PC-3 (cell line): ENCODE results near the gene C16orf95. TPM values are rescaled to one million over a fixed set of nuclear protein-coding genes. Genes with fewer than 3 reads are reported as not detected.

Experiments
- ATAC-seq: fragments of 200-7000 bp; cut with Tn5 transposase; 2 replicates; pipeline ENCODE4 v1.9.1; 2020; ENCODE audit warnings: mild to moderate bottlenecking, moderate library complexity
- BruUV-seq: library from RNA; stranded (reverse); fragments of 400-500 nt; replicated peaks from 2 replicates; lab custom pipeline; 2021; lab: Mats Ljungman, UMichigan
- CTCF ChIA-PET: fragments of 300-600 bp; sonication (Branson Sonifier 250); formaldehyde crosslinking; loops from one replicate; lab custom pipeline; 2022; ENCODE audit warnings: antibody characterized with exemption; lab: Charles Lee
- POLR2A ChIA-PET: fragments of 300-600 bp; sonication (Branson Sonifier 250); formaldehyde crosslinking; loops from one replicate; lab custom pipeline; 2022; ENCODE audit warnings: antibody characterized with exemption; ENCODE audit not compliant: unreplicated experiment; lab: Charles Lee
- DNase-seq: peaks from one replicate; pipeline ENCODE4 v3.0.0-alpha.2; 2015
- H2AFZ ChIP-seq: fragments of 300-600 bp; sonication (generic); 2 replicates; pipeline ENCODE4 v1.6.0; 2016; ENCODE audit warnings: antibody characterized with exemption, low read length
- H3F3A ChIP-seq: fragments of 300-600 bp; sonication (generic); one replicate; pipeline ENCODE4 v1.6.0; 2017; ENCODE audit warnings: antibody characterized with exemption, low read length, control low read depth, mild to moderate bottlenecking; ENCODE audit not compliant: unreplicated experiment
- H3K27ac ChIP-seq: fragments of 300-600 bp; sonication (generic); 2 replicates; pipeline ENCODE4 v1.5.1; 2016; ENCODE audit warnings: mild to moderate bottlenecking, low read length
- H3K27me3 ChIP-seq: fragments of 300-600 bp; sonication (generic); 2 replicates; pipeline ENCODE4 v1.6.1; 2016; ENCODE audit warnings: low read length, mixed read lengths
- H3K36me3 ChIP-seq: fragments of 300-600 bp; sonication (generic); 2 replicates; pipeline ENCODE4 v1.6.1; 2016; ENCODE audit warnings: low read depth, mixed run types, low read length, mixed read lengths
- H3K4me1 ChIP-seq: fragments of 300-600 bp; sonication (generic); 2 replicates; pipeline ENCODE4 v1.5.1; 2016; ENCODE audit warnings: low read length; ENCODE audit not compliant: insufficient read depth
- H3K4me2 ChIP-seq: fragments of 300-600 bp; sonication (generic); 2 replicates; pipeline ENCODE4 v1.6.0; 2016; ENCODE audit warnings: low read length
- H3K4me3 ChIP-seq: fragments of 300-600 bp; sonication (generic); 2 replicates; pipeline ENCODE4 v1.5.1; 2016; ENCODE audit warnings: mild to moderate bottlenecking, low read length, mixed read lengths
- H3K79me2 ChIP-seq: fragments of 300-600 bp; sonication (generic); 2 replicates; pipeline ENCODE4 v1.6.1; 2017; ENCODE audit warnings: low read length, mixed read lengths
- H3K9ac ChIP-seq: fragments of 300-600 bp; sonication (generic); 2 replicates; pipeline ENCODE4 v1.6.0; 2016; ENCODE audit warnings: mild to moderate bottlenecking, low read length
- H3K9me2 ChIP-seq: fragments of 300-600 bp; sonication (generic); replicated peaks from 2 replicates; pipeline ENCODE4 v1.6.1; 2016; ENCODE audit warnings: mixed run types, low read length, mixed read lengths
- H3K9me3 ChIP-seq: fragments of 300-600 bp; sonication (generic); 2 replicates; pipeline ENCODE4 v1.6.1; 2016; ENCODE audit warnings: low read length, mixed read lengths
- H4K20me1 ChIP-seq: fragments of 300-600 bp; sonication (generic); 2 replicates; pipeline ENCODE4 v1.6.1; 2016; ENCODE audit warnings: low read length, mixed read lengths
- EZH2 ChIP-seq: fragments of 300-600 bp; sonication (generic); IDR thresholded peaks from one replicate; pipeline ENCODE4 v1.6.1; 2017; ENCODE audit warnings: antibody characterized with exemption, mild to moderate bottlenecking, low read length; ENCODE audit not compliant: unreplicated experiment
- EZH2phosphoT487 ChIP-seq: fragments of 300-600 bp; sonication (generic); IDR thresholded peaks from 2 replicates; pipeline ENCODE4 v1.6.1; 2018; ENCODE audit warnings: mild to moderate bottlenecking, antibody characterized with exemption, low read length, borderline replicate concordance
- intact Hi-C: fragments of 100-400 bp; cut with micrococcal nuclease; formaldehyde crosslinking; loops from 2 replicates; pipeline ENCODE4 v1.9.0; 2023
- total RNA-seq: library from RNA; depleted of rRNA; stranded (reverse); fragments of >200 nt; gene quantifications from 2 replicates; pipeline ENCODE4 v1.2.3, GENCODE V29; 2014
- TF ChIP-seq, protein P1 (sequence below): fragments of 300-600 bp; sonication (generic); conservative IDR thresholded peaks from 2 replicates; pipeline ENCODE4 v1.5.1; 2017; ENCODE audit warnings: antibody characterized with exemption, low read depth, mild to moderate bottlenecking, low read length

C16orf95 gene
- total RNA-seq, 1 experiment from 2014 or later: 2.4 TPM

DNA sequence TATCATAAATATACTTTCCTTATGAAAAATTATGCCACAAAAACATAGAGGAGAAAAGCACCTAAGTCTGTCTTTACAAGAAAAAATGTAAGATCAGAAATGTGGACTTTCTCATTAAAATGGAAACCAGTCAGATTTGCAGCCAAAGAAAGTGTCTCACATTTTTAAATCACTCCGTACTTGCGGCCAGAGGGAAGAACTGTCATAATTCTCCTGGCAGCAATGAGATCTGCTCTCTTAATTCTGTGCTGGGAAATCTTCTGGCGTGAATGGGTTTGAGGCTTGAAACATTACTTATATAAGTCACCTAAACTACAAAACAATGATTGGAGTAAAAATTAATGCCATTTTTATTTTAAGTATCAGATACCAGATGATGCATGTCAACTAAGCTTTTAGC is 10.7 kb downstream of the C16orf95 start:
- Histone ChIP-seq H2AFZ (no peak overlapping the region), H3K4me1 (no peaks in the 10 kb centered on the region), H3K27ac (no peak overlapping the region), H3K4me3 (no peak overlapping the region), H3K4me2 (no peak overlapping the region), H3K36me3 (no peaks in the 10 kb centered on the region), H3K27me3 (no peaks in the 10 kb centered on the region), H3K9me3 (no peaks in the 10 kb centered on the region), H3K79me2 (no peaks in the 10 kb centered on the region), H3K9me2 (no peaks in the 10 kb centered on the region), H3K9ac (no peak overlapping the region), H4K20me1 (no peaks in the 10 kb centered on the region), H3F3A (no peaks in the 10 kb centered on the region)
- TF ChIP-seq EZH2phosphoT487 (no peak), EZH2 (no peak)
- TF ChIP-seq, protein P1, sequence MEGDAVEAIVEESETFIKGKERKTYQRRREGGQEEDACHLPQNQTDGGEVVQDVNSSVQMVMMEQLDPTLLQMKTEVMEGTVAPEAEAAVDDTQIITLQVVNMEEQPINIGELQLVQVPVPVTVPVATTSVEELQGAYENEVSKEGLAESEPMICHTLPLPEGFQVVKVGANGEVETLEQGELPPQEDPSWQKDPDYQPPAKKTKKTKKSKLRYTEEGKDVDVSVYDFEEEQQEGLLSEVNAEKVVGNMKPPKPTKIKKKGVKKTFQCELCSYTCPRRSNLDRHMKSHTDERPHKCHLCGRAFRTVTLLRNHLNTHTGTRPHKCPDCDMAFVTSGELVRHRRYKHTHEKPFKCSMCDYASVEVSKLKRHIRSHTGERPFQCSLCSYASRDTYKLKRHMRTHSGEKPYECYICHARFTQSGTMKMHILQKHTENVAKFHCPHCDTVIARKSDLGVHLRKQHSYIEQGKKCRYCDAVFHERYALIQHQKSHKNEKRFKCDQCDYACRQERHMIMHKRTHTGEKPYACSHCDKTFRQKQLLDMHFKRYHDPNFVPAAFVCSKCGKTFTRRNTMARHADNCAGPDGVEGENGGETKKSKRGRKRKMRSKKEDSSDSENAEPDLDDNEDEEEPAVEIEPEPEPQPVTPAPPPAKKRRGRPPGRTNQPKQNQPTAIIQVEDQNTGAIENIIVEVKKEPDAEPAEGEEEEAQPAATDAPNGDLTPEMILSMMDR: no peak
- CTCF ChIA-PET: no interaction called here
- no peak for DNase-seq
- POLR2A ChIA-PET: no interaction called here
- intact Hi-C loops: no loop called here
- ATAC-seq: no peak
- no TSS peak for BruUV-seq

DNA sequence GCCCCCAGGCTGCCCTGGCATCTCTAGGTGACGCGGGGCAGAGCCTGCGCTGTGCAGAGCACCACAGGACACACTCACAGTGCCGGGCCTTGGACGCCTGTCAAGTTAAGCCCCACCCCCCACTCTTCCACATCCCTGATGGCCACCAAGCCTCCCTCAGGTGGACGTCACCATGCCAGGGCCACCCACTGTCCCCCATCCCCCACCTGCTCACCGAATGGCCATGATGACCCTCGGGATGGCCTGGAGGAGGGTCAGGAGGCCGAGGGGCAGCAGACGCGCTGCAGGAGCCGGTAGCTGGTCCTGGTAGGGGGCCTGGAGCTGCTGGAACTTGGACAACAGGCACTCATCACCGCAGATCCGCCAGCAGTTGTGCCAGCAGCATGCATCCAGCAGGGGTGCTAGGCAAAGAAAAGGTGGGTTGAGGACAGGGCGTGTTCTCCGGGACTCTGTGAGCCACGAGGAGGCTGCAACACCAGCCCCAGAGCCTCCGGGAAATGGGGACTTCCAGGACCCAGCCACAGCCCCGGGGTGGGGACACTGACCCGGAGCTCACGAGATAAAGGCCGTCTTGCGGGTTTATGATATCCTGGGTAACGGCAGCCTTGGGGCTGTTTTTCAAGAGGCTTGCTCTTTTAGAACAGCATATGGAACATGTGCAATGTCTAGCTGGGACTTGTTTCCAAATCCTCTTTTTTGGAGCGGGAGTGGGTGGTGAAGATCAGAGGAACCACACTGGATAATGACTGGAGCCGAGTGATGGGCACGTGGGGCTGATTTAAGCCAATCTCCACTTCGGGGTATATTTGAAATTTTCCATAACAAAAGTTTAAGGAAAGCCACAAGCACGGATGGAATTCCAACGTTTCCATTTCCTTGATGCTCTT is 11.4 kb downstream of the C16orf95 start:
- no peaks in the 10 kb centered on the region for H3K9me3 ChIP-seq
- TF ChIP-seq EZH2 (no peak), EZH2phosphoT487 (no peak)
- TF ChIP-seq, protein P1: no peak
- no peaks in the 10 kb centered on the region for H3K36me3 ChIP-seq
- H3K27ac ChIP-seq: no peak overlapping the region
- POLR2A ChIA-PET: no interaction called here
- DNase-seq: no peak
- no peaks in the 10 kb centered on the region for H3K9me2 ChIP-seq
- BruUV-seq: no TSS peak
- H3K27me3 ChIP-seq: no peaks in the 10 kb centered on the region
- no peak for ATAC-seq
- intact Hi-C loops: no loop called here
- no peak overlapping the region for H2AFZ ChIP-seq
- CTCF ChIA-PET: no interaction called here
- H3F3A ChIP-seq: no peaks in the 10 kb centered on the region
- no peaks in the 10 kb centered on the region for H3K79me2 ChIP-seq
- H3K9ac ChIP-seq: no peak overlapping the region
- no peaks in the 10 kb centered on the region for H4K20me1 ChIP-seq
- no peak overlapping the region for H3K4me3 ChIP-seq
- no peaks in the 10 kb centered on the region for H3K4me1 ChIP-seq
- no peak overlapping the region for H3K4me2 ChIP-seq

DNA sequence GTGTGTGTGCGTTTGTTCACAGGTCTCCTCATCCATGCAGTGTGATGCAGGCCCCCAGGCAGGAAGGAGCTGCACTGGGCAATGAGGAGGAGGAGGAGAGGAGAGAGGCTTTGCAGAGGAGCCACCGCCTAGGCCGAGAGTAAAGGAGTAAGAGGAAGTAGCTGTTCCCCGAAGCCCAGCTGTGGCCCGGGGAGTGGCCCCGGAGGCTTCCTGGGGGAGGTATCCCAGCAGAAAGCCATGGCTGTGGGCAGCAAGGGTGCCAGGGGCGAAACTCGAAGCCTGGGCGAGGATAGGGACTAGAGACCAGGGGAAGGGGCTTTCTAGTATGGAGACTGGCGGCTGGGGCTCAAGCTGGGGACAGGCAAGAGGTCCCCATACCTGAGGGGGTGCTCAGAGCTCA is 12.2 kb downstream of the C16orf95 start:
- no peak overlapping the region for H2AFZ ChIP-seq
- ChIA-PET POLR2A (no interaction called here), CTCF (no interaction called here)
- no peaks in the 10 kb centered on the region for H3K4me1 ChIP-seq
- H3K4me2 ChIP-seq: no peak overlapping the region
- no peaks in the 10 kb centered on the region for H3F3A ChIP-seq
- no peaks in the 10 kb centered on the region for H4K20me1 ChIP-seq
- no peaks in the 10 kb centered on the region for H3K79me2 ChIP-seq
- DNase-seq: no peak
- H3K27ac ChIP-seq: no peak overlapping the region
- no peak overlapping the region for H3K4me3 ChIP-seq
- no peaks in the 10 kb centered on the region for H3K36me3 ChIP-seq
- no peaks in the 10 kb centered on the region for H3K27me3 ChIP-seq
- no peak for ATAC-seq
- no peaks in the 10 kb centered on the region for H3K9me2 ChIP-seq
- H3K9me3 ChIP-seq: no peaks in the 10 kb centered on the region
- TF ChIP-seq, protein P1: no peak
- TF ChIP-seq EZH2 (no peak), EZH2phosphoT487 (no peak)
- BruUV-seq: no TSS peak
- intact Hi-C loops: no loop called here
- no peak overlapping the region for H3K9ac ChIP-seq
